ENCODE measurements around the gene RPL5. TPM values are rescaled to one million over a fixed set of nuclear protein-coding genes. Genes with fewer than 3 reads are reported as not detected.

The RPL5 gene
- total RNA-seq, 1 experiment from 2014 or later: 2,947 TPM

DNA sequence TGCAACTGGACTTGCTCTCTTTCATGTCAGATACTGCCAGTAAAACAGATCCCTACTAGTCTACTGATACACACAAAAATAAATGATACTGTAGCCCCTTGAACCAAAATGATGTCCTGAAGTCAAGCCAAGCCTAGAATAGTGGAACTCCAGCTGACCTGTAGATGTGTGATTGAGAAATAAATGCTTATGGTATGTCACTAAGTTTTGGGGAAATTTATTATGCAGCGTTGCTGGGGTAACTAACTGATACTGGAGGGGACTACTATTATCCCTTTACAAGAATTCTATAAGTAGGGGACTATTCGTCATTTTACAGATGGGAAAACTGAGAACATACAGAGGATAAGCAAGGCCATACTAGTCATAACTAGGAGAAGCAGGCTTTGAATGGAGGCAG is 55.6 kb downstream of the RPL5 start:
- DNase-seq (ENCODE audit: extremely low read depth, low read depth): no peak

Small RNA genes within 50 kb of the gene (small RNA-seq; reads per million reads assigned to genes)
- 0 reads per million in 2 experiments for gene RF00432
- gene SNORA66: 10.3 to 28.6 reads per million in 2 experiments
- 0 reads per million in 2 experiments for gene SNORD21

Other genes with a start within 250 kb of the RPL5 start
- 20.5 and 25.3 TPM in 2 replicates for gene EVI5, start 46.9 kb upstream of the RPL5 start, total RNA-seq (2014; rRNA removed; shearing (Covaris generic))
- 13.8 and 15.0 TPM in 2 replicates for gene DIPK1A, start 129.4 kb downstream of the RPL5 start, total RNA-seq (2014; rRNA removed; shearing (Covaris generic))
- 11.8 and 14.0 TPM in 2 replicates for gene MTF2, start 247.2 kb downstream of the RPL5 start, total RNA-seq (2014; rRNA removed; shearing (Covaris generic))

Data from NCI-H460 (cell line).